Left kidney (tissue), 1 donor: ENCODE results near the gene MYH9. TPM values are rescaled to one million over a fixed set of nuclear protein-coding genes. Genes with fewer than 3 reads are reported as not detected.

Source experiments
- polyA plus RNA-seq: library from polyadenylated mRNA; unstranded; fragments of 120-200 nt; gene quantifications from one replicate; pipeline ENCODE4 v1.2.1, GENCODE V29; 2013; ENCODE audit not compliant: insufficient read length

MYH9 gene
- polyA plus RNA-seq, 1 donor = 263 TPM

Other genes with a start within 250 kb of the MYH9 start
- 15.7 TPM for gene APOL3, start 227.2 kb downstream of the MYH9 start, polyA plus RNA-seq
- gene APOL4, start 186.2 kb downstream of the MYH9 start, polyA plus RNA-seq = 10.9 TPM
- gene APOL2, start 148.4 kb downstream of the MYH9 start, polyA plus RNA-seq = 35.1 TPM
- gene APOL1, start 134.8 kb downstream of the MYH9 start, polyA plus RNA-seq = 11.7 TPM
- gene TXN2, start 93.7 kb upstream of the MYH9 start, polyA plus RNA-seq = 110 TPM
- 26.2 TPM for gene FOXRED2, start 119.1 kb upstream of the MYH9 start, polyA plus RNA-seq
- gene EIF3D, start 141.2 kb upstream of the MYH9 start, polyA plus RNA-seq = 285 TPM